Measurements from ENCODE around the gene EXOSC9.
"Not testable (repeated sequence)": the region's sequence is repeated elsewhere in the genome, so short reads cannot be mapped to it uniquely, and the experiment has no call there.

DNA sequence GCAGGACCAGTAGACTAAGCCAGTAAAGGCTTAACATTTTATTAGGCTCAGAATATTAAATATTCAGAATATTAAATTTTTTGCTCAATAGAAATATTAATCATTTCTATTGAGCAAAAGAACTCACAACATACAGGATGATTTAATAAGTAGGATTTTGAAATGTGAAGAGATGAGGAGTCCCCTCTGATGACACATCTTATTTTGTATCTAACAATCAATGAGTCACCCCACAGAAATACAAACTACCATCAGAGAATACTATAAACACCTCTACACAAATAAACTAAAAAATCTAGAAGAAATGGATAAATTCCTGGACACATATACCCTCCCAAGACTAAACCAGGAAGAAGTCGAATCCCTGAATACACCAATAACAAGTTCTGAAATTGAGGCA lies 49.0 kb upstream of the EXOSC9 start:
- TF ChIP-seq, protein P1, sequence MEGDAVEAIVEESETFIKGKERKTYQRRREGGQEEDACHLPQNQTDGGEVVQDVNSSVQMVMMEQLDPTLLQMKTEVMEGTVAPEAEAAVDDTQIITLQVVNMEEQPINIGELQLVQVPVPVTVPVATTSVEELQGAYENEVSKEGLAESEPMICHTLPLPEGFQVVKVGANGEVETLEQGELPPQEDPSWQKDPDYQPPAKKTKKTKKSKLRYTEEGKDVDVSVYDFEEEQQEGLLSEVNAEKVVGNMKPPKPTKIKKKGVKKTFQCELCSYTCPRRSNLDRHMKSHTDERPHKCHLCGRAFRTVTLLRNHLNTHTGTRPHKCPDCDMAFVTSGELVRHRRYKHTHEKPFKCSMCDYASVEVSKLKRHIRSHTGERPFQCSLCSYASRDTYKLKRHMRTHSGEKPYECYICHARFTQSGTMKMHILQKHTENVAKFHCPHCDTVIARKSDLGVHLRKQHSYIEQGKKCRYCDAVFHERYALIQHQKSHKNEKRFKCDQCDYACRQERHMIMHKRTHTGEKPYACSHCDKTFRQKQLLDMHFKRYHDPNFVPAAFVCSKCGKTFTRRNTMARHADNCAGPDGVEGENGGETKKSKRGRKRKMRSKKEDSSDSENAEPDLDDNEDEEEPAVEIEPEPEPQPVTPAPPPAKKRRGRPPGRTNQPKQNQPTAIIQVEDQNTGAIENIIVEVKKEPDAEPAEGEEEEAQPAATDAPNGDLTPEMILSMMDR (conservative IDR thresholded peaks at IDR 0.05; ENCODE audit: low read length): not testable (repeated sequence)
- TF ChIP-seq EZH2phosphoT487 (IDR thresholded peaks at IDR 0.05; ENCODE audit: borderline replicate concordance, low read depth, low read length): not testable (repeated sequence)

Measured in OCI-LY7 (cell line).